Hepatocyte (in vitro differentiated cells): Measurements from ENCODE around the gene GDA. TPM values are rescaled to one million over a fixed set of nuclear protein-coding genes. Genes with fewer than 3 reads are reported as not detected.
A peak's percentile ranks its signal among the peaks of the same experiment; 100 is the strongest.

Experiments
- DNase-seq: peaks from one replicate; pipeline ENCODE4 v3.0.0-alpha.2; 2016; ENCODE audit warnings: low spot score
- H2AFZ ChIP-seq: fragments of 200-600 bp; sonication (generic); 2 replicates; pipeline ENCODE4 v1.6.0; 2016; ENCODE audit warnings: antibody characterized with exemption, mild to moderate bottlenecking
- H3K27ac ChIP-seq: fragments of 200-600 bp; sonication (generic); 2 replicates; pipeline ENCODE4 v1.5.1; 2016; ENCODE audit warnings: mild to moderate bottlenecking
- H3K27me3 ChIP-seq: fragments of 200-600 bp; sonication (generic); 2 replicates; pipeline ENCODE4 v1.6.1; 2016
- H3K36me3 ChIP-seq: fragments of 200-600 bp; sonication (generic); replicated peaks from 2 replicates; pipeline ENCODE4 v1.5.1; 2016; ENCODE audit warnings: low read depth; ENCODE audit not compliant: insufficient read depth
- H3K4me1 ChIP-seq: fragments of 200-600 bp; sonication (generic); 2 replicates; pipeline ENCODE4 v1.5.1; 2016; ENCODE audit warnings: mild to moderate bottlenecking, moderate library complexity; ENCODE audit not compliant: insufficient read depth
- H3K4me2 ChIP-seq: fragments of 200-600 bp; sonication (generic); 2 replicates; pipeline ENCODE4 v1.6.0; 2016
- H3K4me3 ChIP-seq: fragments of 200-600 bp; sonication (generic); 2 replicates; pipeline ENCODE4 v1.5.1; 2016; ENCODE audit warnings: mild to moderate bottlenecking
- H3K79me2 ChIP-seq: fragments of 200-600 bp; sonication (generic); 2 replicates; pipeline ENCODE4 v1.6.0; 2017; ENCODE audit warnings: mild to moderate bottlenecking
- H3K9me2 ChIP-seq: fragments of 200-600 bp; sonication (generic); replicated peaks from 2 replicates; pipeline ENCODE4 v1.6.0; 2017; ENCODE audit warnings: mild to moderate bottlenecking; ENCODE audit not compliant: insufficient read depth
- H3K9me3 ChIP-seq: fragments of 200-600 bp; sonication (generic); 2 replicates; pipeline ENCODE4 v1.5.1; 2016; ENCODE audit warnings: low read depth, mild to moderate bottlenecking
- H4K20me1 ChIP-seq: fragments of 200-600 bp; sonication (generic); 2 replicates; pipeline ENCODE4 v1.6.0; 2016; ENCODE audit warnings: mild to moderate bottlenecking; ENCODE audit not compliant: insufficient read depth, poor library complexity, severe bottlenecking
- EZH2 ChIP-seq: fragments of 200-600 bp; sonication (generic); IDR thresholded peaks from 2 replicates; pipeline ENCODE4 v1.6.1; 2016; ENCODE audit warnings: antibody characterized with exemption, mild to moderate bottlenecking, borderline replicate concordance
- EZH2phosphoT487 ChIP-seq: fragments of 200-600 bp; sonication (generic); IDR thresholded peaks from one replicate; pipeline ENCODE4 v1.6.1; 2018; ENCODE audit warnings: antibody characterized with exemption, mild to moderate bottlenecking, low read depth, moderate library complexity; ENCODE audit not compliant: unreplicated experiment, severe bottlenecking
- WGBS: methylation state at CpG from one replicate; pipeline ENCODE4 v1.1.6; 2016; ENCODE audit warnings: low lambda C conversion rate; ENCODE audit errors: missing lambda C conversion rate; 5-methylcytosine and 5-hydroxymethylcytosine counted together
- polyA plus RNA-seq: library from polyadenylated mRNA; unstranded; fragments of >200 nt; fragmentation: Nextera tagmentation; extraction: Ambion mirVana; gene quantifications from 2 replicates; pipeline ENCODE4 v1.2.1, GENCODE V29; 2016
- total RNA-seq: library from RNA; depleted of rRNA; stranded (reverse); fragments of >200 nt; gene quantifications from 2 replicates; pipeline ENCODE4 v1.2.3, GENCODE V29; 2014
- TF ChIP-seq, protein P1 (sequence below): fragments of 200-600 bp; sonication (generic); IDR thresholded peaks from 2 replicates; pipeline ENCODE4 v1.5.1; 2016; ENCODE audit warnings: antibody characterized with exemption, mild to moderate bottlenecking; ENCODE audit not compliant: poor library complexity

The GDA gene
- total and polyA plus RNA-seq, 2 experiments from 2014 or later: 14.4 to 23.6 TPM

DNA sequence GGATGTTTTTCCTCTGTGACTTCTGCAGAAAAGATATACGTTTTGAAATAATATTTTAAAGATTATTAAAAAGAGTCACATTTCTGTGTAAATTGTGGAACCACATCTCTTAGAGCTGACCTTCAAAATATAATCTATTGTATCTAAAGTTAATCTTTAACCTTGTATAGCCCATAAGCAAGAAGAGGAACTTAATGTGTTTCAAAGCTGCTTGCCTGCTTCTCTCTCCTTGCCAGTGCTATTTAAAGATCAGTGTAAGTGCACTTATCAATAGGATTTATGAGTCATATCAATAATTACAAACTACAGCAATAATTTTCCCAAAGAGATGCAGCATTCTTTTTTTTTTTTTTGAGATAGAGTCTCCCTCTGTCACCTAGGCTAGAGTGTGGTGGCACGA lies 29.4 kb upstream of the GDA start:
- H3K79me2 ChIP-seq: no peaks in the 10 kb centered on the region
- H3K9me2 ChIP-seq: no peaks in the 10 kb centered on the region
- H3K36me3 ChIP-seq: no peaks in the 10 kb centered on the region
- TF ChIP-seq EZH2 (no peak), EZH2phosphoT487 (no peak)
- TF ChIP-seq, protein P1, sequence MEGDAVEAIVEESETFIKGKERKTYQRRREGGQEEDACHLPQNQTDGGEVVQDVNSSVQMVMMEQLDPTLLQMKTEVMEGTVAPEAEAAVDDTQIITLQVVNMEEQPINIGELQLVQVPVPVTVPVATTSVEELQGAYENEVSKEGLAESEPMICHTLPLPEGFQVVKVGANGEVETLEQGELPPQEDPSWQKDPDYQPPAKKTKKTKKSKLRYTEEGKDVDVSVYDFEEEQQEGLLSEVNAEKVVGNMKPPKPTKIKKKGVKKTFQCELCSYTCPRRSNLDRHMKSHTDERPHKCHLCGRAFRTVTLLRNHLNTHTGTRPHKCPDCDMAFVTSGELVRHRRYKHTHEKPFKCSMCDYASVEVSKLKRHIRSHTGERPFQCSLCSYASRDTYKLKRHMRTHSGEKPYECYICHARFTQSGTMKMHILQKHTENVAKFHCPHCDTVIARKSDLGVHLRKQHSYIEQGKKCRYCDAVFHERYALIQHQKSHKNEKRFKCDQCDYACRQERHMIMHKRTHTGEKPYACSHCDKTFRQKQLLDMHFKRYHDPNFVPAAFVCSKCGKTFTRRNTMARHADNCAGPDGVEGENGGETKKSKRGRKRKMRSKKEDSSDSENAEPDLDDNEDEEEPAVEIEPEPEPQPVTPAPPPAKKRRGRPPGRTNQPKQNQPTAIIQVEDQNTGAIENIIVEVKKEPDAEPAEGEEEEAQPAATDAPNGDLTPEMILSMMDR: no peak
- peaks cover 13% of the 10 kb centered on the region for H3K4me1 ChIP-seq
- no peak overlapping the region for H2AFZ ChIP-seq
- H3K27me3 ChIP-seq: no peaks in the 10 kb centered on the region
- no peak overlapping the region for H3K4me3 ChIP-seq
- no peaks in the 10 kb centered on the region for H3K9me3 ChIP-seq
- 58% methylated on average over 2 of the region's 2 CpGs for WGBS
- no peaks in the 10 kb centered on the region for H4K20me1 ChIP-seq
- peak overlapping the region; percentile 79 for H3K27ac ChIP-seq
- H3K4me2 ChIP-seq: no peak overlapping the region
- no peak for DNase-seq

DNA sequence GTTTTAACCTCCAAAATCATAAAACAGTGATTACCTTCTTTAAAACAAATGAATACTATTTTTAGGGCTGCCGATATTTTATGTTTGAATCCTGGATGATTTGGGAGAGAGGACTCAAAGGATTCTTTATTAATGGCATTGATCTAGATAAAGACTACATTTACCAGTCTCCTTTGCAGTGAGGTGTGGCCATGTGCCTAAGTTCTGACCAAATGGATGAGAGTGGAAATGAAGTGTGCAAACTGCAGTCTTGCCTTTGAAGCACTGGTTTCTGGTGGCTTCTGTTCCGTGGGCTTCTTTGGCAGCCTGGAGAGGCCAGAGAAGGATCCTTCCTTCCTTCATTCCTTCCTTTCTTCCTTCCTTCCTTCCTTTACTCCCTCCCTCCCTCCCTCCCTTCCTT lies 24.3 kb upstream of the GDA start:
- H4K20me1 ChIP-seq: no peaks in the 10 kb centered on the region
- H3K27me3 ChIP-seq: no peaks in the 10 kb centered on the region
- DNase-seq: no peak
- 97% methylated on average over 2 of the region's 2 CpGs for WGBS
- H3K9me2 ChIP-seq: no peaks in the 10 kb centered on the region
- H3K4me2 ChIP-seq: no peak overlapping the region
- TF ChIP-seq EZH2 (no peak), EZH2phosphoT487 (no peak)
- TF ChIP-seq, protein P1: no peak
- peaks cover 28% of the 10 kb centered on the region for H3K4me1 ChIP-seq
- no peaks in the 10 kb centered on the region for H3K79me2 ChIP-seq
- H3K27ac ChIP-seq: no peak overlapping the region
- no peaks in the 10 kb centered on the region for H3K36me3 ChIP-seq
- no peak overlapping the region for H3K4me3 ChIP-seq
- H3K9me3 ChIP-seq: no peaks in the 10 kb centered on the region
- no peak overlapping the region for H2AFZ ChIP-seq

DNA sequence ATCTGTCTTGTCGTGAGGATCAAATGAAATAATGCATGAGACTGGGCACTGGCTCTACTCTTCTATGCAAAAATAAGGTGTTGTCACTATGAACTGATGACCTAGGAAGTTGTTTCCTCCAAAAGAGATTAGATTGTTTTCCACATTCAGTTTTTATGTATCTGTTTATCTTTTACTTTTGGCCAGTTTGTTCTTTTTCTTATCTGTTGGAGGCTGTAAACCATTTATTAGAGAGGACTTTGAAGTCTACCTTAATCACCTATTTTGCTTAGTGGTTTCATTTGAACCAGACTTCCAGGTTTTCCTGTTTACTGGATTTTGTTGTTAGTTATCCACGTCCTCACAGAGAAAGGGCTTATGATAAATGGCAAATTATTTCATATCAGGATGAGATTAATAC lies 21.5 kb upstream of the GDA start:
- no peaks in the 10 kb centered on the region for H3K27me3 ChIP-seq
- 18% methylated on average over 2 of the region's 2 CpGs for WGBS
- H3K79me2 ChIP-seq: no peaks in the 10 kb centered on the region
- peak overlapping the region; percentile 87 for H3K27ac ChIP-seq
- DNase-seq: no peak
- H4K20me1 ChIP-seq: no peaks in the 10 kb centered on the region
- H2AFZ ChIP-seq: no peak overlapping the region
- no peak overlapping the region for H3K4me3 ChIP-seq
- H3K36me3 ChIP-seq: no peaks in the 10 kb centered on the region
- TF ChIP-seq EZH2phosphoT487: no peak
- TF ChIP-seq EZH2: no peak
- TF ChIP-seq, protein P1: no peak
- no peaks in the 10 kb centered on the region for H3K9me3 ChIP-seq
- peaks cover 17% of the 10 kb centered on the region for H3K4me1 ChIP-seq
- H3K9me2 ChIP-seq: no peaks in the 10 kb centered on the region
- H3K4me2 ChIP-seq: no peak overlapping the region

DNA sequence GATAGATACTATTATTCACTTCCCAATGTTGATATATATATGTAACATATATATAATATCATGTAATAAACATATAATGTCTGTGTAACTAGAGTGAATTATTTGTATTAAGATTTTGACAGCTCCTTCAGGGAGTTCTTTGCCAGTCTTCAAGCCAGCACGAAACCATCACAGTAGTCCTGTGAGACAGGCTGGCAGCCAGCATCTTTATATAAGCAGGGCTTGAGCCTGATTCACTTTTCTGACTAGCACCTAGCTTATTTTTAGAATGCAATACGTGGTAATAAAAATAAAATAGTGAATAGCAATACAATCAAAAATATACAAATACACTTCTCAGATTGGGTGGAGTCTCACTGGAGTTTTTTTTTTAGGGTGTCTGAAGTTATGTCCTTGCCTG lies 20.7 kb upstream of the GDA start:
- Histone ChIP-seq H3K9me2 (no peaks in the 10 kb centered on the region), H3K27ac (peak overlapping the region; percentile 87), H3K4me1 (peaks cover 17% of the 10 kb centered on the region), H4K20me1 (no peaks in the 10 kb centered on the region), H2AFZ (no peak overlapping the region), H3K9me3 (no peaks in the 10 kb centered on the region), H3K4me2 (no peak overlapping the region), H3K79me2 (no peaks in the 10 kb centered on the region), H3K4me3 (no peak overlapping the region), H3K36me3 (no peaks in the 10 kb centered on the region), H3K27me3 (no peaks in the 10 kb centered on the region)
- TF ChIP-seq EZH2 (no peak), EZH2phosphoT487 (no peak)
- TF ChIP-seq, protein P1: no peak
- DNase-seq: no peak
- WGBS: 82% methylated on average over 2 of the region's 2 CpGs
